NCI-H1417 (cell line): ENCODE results near the gene SIPA1L3.
"Not testable (repeated sequence)": the region's sequence is repeated elsewhere in the genome, so short reads cannot be mapped to it uniquely, and the experiment has no call there.

Experiments
- DNase-seq, 3 experiments: peaks; one replicate each; lab custom pipeline; 2025; lab: John Stamatoyannopoulos, UW

Gene SIPA1L3

DNA sequence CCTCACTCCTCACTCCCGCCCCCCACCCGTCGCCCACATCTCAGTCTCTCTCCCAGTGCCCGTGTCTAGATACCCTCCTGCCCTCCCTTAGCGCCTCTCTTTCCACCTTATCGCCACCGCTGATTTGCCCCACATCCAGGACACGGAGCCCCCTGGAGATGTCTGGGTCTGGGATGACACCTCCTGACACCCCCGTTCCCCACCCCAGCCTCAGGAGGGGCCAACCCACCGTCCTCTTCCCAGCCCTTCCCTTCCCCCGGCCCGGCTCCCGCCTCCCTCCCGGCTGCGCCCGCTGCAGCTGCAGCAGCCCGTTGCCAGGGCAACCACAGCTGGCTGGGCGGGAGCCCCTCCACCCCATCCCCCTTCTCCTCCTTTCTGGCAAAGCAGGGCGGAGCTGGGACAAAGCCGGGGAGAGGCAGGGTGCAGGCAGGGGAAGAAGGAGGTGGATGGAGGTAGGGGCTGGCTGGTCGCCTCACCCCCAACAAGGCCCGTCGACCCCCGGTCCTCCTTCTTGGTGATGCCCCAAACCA is 303.5 kb downstream of the SIPA1L3 start:
- peak; percentile 77 to 90 (median 81) for DNase-seq

DNA sequence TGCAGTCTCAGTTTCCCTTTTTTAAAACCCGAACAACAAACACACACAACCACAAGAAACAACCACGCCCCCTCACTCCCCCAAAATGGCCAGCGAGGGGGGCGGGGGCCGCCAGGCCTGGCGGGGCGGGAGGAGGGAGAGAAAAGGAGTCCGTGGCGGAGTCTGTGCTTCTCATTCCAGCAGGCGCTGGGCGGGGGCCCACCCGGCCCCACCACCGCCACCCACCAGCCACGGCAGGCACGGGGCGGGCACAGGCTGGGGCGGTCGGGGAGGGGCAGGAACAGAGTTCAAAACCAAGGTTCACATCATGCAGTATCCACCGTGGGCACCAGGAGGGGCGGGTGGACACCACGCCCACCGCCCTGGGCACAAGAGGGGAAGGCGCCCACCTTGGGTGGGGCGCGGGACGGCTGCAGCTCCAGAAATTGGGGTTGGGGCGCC is 304.2 kb downstream of the SIPA1L3 start:
- DNase-seq, result peak in 1 of 3 experiments; percentile 24

DNA sequence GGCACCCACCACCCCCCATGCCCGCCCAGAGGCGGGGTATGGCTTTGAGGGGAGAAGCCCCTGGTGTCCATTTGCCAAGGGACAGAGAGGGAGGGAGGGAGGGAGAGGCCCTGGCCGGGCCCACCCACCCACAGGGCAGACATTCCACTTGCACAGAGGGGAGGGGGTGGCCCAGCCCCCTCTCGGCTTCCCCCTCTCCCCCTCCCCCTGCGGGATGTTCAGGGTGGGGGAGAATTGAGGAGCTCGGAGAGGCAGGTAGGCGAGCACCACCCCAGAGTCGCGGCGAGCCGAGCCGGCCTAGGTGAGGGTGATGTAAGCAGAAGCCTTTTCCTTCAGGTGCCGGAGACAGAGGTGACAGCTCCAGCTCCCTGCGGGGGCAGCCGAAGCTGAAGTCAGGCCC is 304.8 kb downstream of the SIPA1L3 start:
- no peak for DNase-seq

GRCh38 chr19:38213469-38213868 is 306.5 kb downstream of the SIPA1L3 start:
- DNase-seq, result no peak

GRCh38 chr19:38213911-38214625 is 307.1 kb downstream of the SIPA1L3 start:
- DNase-seq, result peak in 1 of 3 experiments; percentile 28

GRCh38 chr19:38216785-38217641 is 310.0 kb downstream of the SIPA1L3 start:
- DNase-seq, result peak in 2 of 3 experiments; percentile 77 to 81

DNA sequence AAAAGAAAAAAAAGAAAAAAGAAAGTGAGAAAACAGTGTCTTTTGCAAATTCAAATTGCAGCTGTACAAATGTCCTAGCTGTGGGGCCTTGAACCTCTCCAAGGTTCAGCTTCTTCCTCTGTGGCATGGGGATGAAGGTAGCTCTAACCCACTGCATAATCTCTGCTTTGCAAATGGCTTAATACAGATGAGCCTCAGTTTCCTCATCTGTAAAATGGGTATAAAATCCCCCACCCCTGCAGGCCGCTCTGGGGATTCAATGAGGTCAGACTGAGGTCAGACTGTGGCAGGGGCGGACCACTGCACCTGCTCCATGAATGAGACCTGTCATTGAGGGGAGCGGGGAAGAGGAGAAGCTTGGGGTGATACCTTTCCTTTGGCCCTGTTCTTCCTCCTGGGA is 311.2 kb downstream of the SIPA1L3 start:
- no peak for DNase-seq

DNA sequence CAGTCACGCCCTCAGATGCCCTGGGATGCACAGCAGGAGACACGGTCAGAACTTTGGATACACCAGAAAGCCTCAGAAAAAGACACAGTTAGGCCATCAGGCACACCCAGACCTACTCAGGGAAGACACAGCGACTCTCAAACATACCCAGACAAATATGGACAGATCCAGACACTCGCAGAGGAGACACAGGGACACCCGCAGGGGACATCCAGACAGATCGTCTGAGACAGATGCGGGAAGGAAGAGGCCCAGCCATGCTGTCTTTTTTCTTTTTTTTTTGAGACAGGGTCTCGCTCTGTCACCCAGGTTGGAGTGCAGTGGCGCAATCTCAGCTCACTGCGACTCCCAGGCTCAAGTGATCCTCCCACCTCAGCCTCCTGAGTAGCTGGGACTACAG is 312.2 kb downstream of the SIPA1L3 start:
- no peak for DNase-seq

GRCh38 chr19:38221421-38221820 is 314.4 kb downstream of the SIPA1L3 start:
- DNase-seq, result no peak

GRCh38 chr19:38221919-38222830 is 315.2 kb downstream of the SIPA1L3 start:
- no peak for DNase-seq

DNA sequence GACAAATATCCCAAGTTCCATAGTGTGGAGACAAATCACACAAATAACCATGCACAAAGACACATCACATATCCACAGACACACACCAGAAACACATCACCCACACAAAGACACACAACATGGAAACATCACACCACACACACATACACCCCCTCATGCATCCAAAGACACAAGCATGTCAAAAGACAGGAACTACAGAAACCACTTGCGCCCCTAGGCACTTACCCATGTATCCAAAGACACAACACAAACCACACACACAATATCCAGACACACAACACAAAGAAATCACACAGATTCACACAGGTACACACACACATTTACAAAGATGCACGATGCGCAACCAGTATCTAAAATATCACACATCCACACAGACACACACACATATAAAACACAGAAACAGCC is 316.1 kb downstream of the SIPA1L3 start:
- DNase-seq, result no peak

- DNase-seq, result peak in 1 of 3 experiments; percentile 25
Measured at GRCh38 chr19:38223617-38224013, 316.6 kb downstream of the SIPA1L3 start.

GRCh38 chr19:38224014-38224862 is 317.2 kb downstream of the SIPA1L3 start, which contains the start of gene DPF1:
Gene DPF1, minus strand, starts transcription at chr19:38224222. Its CDS starts 80 bp downstream, at chr19:38224142.
- peak; percentile 75 to 78 (median 77) for DNase-seq

- DNase-seq, result not testable (repeated sequence)
Measured at GRCh38 chr19:38224863-38225218, 317.8 kb downstream of the SIPA1L3 start.

DNA sequence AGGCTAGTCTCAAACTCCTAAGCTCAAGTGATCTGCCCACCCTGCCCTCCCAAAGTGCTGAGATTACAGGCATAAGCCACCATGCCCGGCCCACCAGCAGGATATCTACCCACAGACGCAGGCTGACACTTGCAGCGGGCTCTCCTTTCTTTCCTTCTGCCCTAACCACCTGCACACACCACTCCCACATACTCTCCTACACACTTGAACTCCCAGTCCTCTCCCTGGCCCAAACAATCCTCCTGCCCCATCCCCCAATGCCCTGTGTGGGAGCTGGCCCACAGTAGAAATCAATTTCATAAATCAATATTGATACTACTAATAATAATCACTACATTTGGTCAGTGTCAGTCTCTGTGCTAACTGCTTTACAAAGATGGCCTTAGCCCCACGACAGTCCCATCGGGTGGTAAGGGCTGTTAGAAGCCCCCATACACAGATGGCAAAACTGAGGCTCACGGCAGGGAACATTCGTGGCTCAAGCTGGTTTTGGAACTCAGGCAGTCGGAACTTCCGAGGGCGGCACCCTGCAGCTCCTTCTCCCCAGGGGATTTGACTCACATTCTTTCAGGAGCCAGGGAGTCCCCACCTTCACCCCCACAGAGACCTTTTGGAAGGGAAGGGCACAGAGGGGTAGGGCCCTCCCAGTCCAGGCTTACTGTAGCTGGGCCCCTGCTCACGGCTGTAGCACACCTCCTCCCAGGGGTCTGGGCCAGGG is 320.4 kb downstream of the SIPA1L3 start:
- DNase-seq, result peak in 1 of 3 experiments; percentile 47

DNA sequence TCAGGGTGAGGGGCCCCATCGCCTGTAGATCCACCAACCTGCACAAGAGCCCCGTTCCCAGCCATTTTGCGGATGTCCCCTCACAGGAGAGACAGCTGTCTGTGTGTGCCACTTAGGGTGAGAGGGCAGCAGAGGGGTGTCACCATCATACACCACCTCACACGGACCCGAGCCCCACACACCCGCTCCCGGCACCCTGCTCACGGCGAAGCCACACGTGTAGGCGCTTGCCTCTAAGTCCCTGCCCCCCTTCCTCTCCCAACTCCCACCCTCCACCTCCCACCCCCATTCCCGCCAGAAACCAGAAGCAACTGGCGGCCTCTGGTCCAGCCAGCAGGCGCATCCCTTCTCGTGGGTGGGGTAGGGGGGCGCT is 321.0 kb downstream of the SIPA1L3 start:
- peak in 1 of 3 experiments; percentile 72 for DNase-seq

- DNase-seq, result peak; percentile 52 to 78 (median 70)
Measured at GRCh38 chr19:38228491-38229439, 321.8 kb downstream of the SIPA1L3 start.

- peak; percentile 93 to 95 (median 94) for DNase-seq
Measured at GRCh38 chr19:38229585-38230073, 322.6 kb downstream of the SIPA1L3 start.
